GM12878 (cell line): ENCODE results near the gene EIF4E1B. TPM values are rescaled to one million over a fixed set of nuclear protein-coding genes. Genes with fewer than 3 reads are reported as not detected.

Source experiments
- BHLHE40 ChIP-seq, 2 experiments: fragments of 450-650 bp in 1 of 2; IDR thresholded peaks; 2 replicates each; pipeline ENCODE4 v1.6.1; 2011 to 2017; ENCODE audit warnings: low read depth in 2 of 2, borderline replicate concordance in 1 of 2, improper control_type of control experiment in 1 of 2, low read length in 1 of 2, mild to moderate bottlenecking in 1 of 2
- BRCA1 ChIP-seq: IDR thresholded peaks from 2 replicates; pipeline ENCODE4 v1.6.1; 2011; ENCODE audit warnings: low read depth, low read length, improper control_type of control experiment
- CBX3 ChIP-seq: fragments of 200-600 bp; sonication (generic); IDR thresholded peaks from 2 replicates; pipeline ENCODE4 v1.6.1; 2016; ENCODE audit warnings: low read depth, borderline replicate concordance
- CBX5 ChIP-seq: sonication (generic); IDR thresholded peaks from 2 replicates; pipeline ENCODE4 v1.6.1; 2016; ENCODE audit warnings: low read depth, moderate library complexity, mild to moderate bottlenecking, inconsistent platforms
- FOXK2 ChIP-seq: fragments of 450-650 bp; IDR thresholded peaks from 2 replicates; pipeline ENCODE4 v1.6.1; 2017; ENCODE audit warnings: mild to moderate bottlenecking, moderate library complexity
- NR2F1 ChIP-seq: fragments of 450-650 bp; conservative IDR thresholded peaks from 2 replicates; pipeline ENCODE4 v1.6.1; 2017; ENCODE audit warnings: mild to moderate bottlenecking
- RAD21 ChIP-seq: IDR thresholded peaks from 2 replicates; pipeline ENCODE4 v1.6.1; 2011; ENCODE audit warnings: mild to moderate bottlenecking, low read depth, low read length, moderate library complexity; ENCODE audit not compliant: insufficient read depth
- SIN3A ChIP-seq: IDR thresholded peaks from 2 replicates; pipeline ENCODE4 v1.6.1; 2012; ENCODE audit warnings: low read depth, low read length, improper control_type of control experiment
- SIX5 ChIP-seq: IDR thresholded peaks from 2 replicates; pipeline ENCODE4 v1.6.1; 2011; ENCODE audit warnings: mild to moderate bottlenecking, low read depth, low read length, moderate library complexity; ENCODE audit not compliant: severe bottlenecking
- SREBF1 ChIP-seq: IDR thresholded peaks from 2 replicates; pipeline ENCODE4 v1.6.1; 2012; ENCODE audit warnings: mild to moderate bottlenecking, low read length
- ZNF217 ChIP-seq: fragments of 450-650 bp; IDR thresholded peaks from 2 replicates; pipeline ENCODE4 v1.6.1; 2017; ENCODE audit warnings: antibody characterized with exemption, mild to moderate bottlenecking
- ZNF274 ChIP-seq: IDR thresholded peaks from one replicate; pipeline ENCODE4 v1.8.0; 2011; ENCODE audit not compliant: insufficient read length, insufficient read depth
- polyA plus RNA-seq, 11 experiments: library from polyadenylated mRNA; depleted of rRNA in 4 of 11; unstranded in 6 of 11; stranded (reverse) in 5 of 11; fragments of >200 nt; fragmentation: Nextera tagmentation in 4 of 11; fragmentation: Illumina TruSeq in 1 of 11; extraction: Ambion mirVana in 4 of 11; extraction: Trizol in 1 of 11; gene quantifications; 1 replicate in 1 of 11; 2 replicates in 10 of 11; pipeline versions ENCODE4 v1.2.1 to v1.2.3, GENCODE V29; 2011 to 2016; ENCODE audit warnings: inconsistent platforms in 2 of 11, missing spikeins in 2 of 11, low read depth in 1 of 11
- total RNA-seq, 4 experiments: library from RNA; depleted of rRNA in 3 of 4; stranded (reverse); fragments of >200 nt in 3 of 4; fragmentation: Illumina TruSeq in 1 of 4; extraction: Trizol in 1 of 4; gene quantifications; 2 replicates each; pipeline versions ENCODE4 v1.2.1 to v1.2.3, GENCODE V29; 2013 to 2021
- TF ChIP-seq, protein P1 (sequence below): fragments of 450-650 bp; IDR thresholded peaks from 2 replicates; pipeline ENCODE4 v1.6.1; 2017; ENCODE audit warnings: borderline replicate concordance
- TF ChIP-seq, protein P2 (sequence below): fragments of 450-650 bp; IDR thresholded peaks from 2 replicates; pipeline ENCODE4 v1.6.1; 2017; ENCODE audit warnings: antibody characterized with exemption, mild to moderate bottlenecking, moderate library complexity

The EIF4E1B gene
- total and polyA plus RNA-seq, 10 of the 15 experiments (the other 5 are each of a cell fraction or from before 2014, with no cell fraction given): not detected

DNA sequence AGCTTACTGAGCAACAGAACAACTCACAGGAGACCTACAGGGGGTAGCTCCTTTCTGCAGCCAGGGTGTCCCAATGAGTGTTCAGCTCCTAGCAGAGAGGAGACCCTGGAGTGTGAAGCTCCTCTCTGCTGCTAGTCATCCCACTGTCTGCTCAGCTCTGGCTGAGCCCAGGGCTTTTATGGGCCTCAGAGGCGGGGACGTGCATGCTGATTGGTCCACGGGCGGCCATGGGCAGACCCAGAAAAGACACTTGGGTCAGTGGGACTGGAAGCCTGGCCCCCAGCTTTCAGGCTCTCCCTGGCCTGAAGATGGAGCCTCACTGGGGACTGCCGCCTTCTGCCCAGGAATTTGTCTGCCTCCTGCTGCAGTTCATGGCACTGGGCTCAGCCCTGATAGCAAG lies 57.4 kb downstream of the EIF4E1B start (continued):
- TF ChIP-seq SIX5: no peak
- TF ChIP-seq, protein P1, sequence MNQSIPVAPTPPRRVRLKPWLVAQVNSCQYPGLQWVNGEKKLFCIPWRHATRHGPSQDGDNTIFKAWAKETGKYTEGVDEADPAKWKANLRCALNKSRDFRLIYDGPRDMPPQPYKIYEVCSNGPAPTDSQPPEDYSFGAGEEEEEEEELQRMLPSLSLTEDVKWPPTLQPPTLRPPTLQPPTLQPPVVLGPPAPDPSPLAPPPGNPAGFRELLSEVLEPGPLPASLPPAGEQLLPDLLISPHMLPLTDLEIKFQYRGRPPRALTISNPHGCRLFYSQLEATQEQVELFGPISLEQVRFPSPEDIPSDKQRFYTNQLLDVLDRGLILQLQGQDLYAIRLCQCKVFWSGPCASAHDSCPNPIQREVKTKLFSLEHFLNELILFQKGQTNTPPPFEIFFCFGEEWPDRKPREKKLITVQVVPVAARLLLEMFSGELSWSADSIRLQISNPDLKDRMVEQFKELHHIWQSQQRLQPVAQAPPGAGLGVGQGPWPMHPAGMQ: no peak
- no peak for TF ChIP-seq FOXK2
- TF ChIP-seq, protein P2, sequence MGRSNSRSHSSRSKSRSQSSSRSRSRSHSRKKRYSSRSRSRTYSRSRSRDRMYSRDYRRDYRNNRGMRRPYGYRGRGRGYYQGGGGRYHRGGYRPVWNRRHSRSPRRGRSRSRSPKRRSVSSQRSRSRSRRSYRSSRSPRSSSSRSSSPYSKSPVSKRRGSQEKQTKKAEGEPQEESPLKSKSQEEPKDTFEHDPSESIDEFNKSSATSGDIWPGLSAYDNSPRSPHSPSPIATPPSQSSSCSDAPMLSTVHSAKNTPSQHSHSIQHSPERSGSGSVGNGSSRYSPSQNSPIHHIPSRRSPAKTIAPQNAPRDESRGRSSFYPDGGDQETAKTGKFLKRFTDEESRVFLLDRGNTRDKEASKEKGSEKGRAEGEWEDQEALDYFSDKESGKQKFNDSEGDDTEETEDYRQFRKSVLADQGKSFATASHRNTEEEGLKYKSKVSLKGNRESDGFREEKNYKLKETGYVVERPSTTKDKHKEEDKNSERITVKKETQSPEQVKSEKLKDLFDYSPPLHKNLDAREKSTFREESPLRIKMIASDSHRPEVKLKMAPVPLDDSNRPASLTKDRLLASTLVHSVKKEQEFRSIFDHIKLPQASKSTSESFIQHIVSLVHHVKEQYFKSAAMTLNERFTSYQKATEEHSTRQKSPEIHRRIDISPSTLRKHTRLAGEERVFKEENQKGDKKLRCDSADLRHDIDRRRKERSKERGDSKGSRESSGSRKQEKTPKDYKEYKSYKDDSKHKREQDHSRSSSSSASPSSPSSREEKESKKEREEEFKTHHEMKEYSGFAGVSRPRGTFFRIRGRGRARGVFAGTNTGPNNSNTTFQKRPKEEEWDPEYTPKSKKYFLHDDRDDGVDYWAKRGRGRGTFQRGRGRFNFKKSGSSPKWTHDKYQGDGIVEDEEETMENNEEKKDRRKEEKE: no peak
- no peak for TF ChIP-seq RAD21
- TF ChIP-seq ZNF274: no peak
- TF ChIP-seq CBX3: no peak
- TF ChIP-seq SIN3A: no peak
- no peak for TF ChIP-seq BHLHE40 (IDR thresholded peaks at IDR 0.05; ENCODE audit: borderline replicate concordance in 1 of 2, low read depth in 2 of 2, low read length in 1 of 2)
- no peak for TF ChIP-seq NR2F1
- no peak for TF ChIP-seq CBX5
- no peak for TF ChIP-seq BRCA1
- TF ChIP-seq ZNF217: no peak
- TF ChIP-seq SREBF1: no peak
